ENCODE results near the gene ZSCAN30. TPM values are rescaled to one million over a fixed set of nuclear protein-coding genes. Genes with fewer than 3 reads are reported as not detected.

The ZSCAN30 gene
- total RNA-seq (10 to 100 TPM; 16.0 to 34.0 (median 21.8) TPM), polyA plus RNA-seq (10 to 100 TPM; 16.4 to 30.1 (median 22.2) TPM)
- long read RNA-seq, donor 1, full-length matches to known transcripts: 3 of 3 reads
- long read RNA-seq, donor 1, partial matches to known transcripts: 0 of 3 reads
- long read RNA-seq, donor 1, other reads (novel, unspliced or antisense): 0 of 3 reads
- long read RNA-seq, donor 2, full-length matches to known transcripts: 7 of 12 reads
- long read RNA-seq, donor 2, partial matches to known transcripts: 5 of 12 reads
- long read RNA-seq, donor 2, other reads (novel, unspliced or antisense): 0 of 12 reads
- long read RNA-seq, donor 3, partial matches to known transcripts: 97 of 101 reads
- long read RNA-seq, donor 3, other reads (novel, unspliced or antisense): 0 of 101 reads
- long read RNA-seq, donor 4, partial matches to known transcripts: 1 of 4 reads
- long read RNA-seq, donor 4, other reads (novel, unspliced or antisense): 2 of 4 reads
- long read RNA-seq, donor 5, full-length matches to known transcripts: 4 of 10 reads
- long read RNA-seq, donor 5, partial matches to known transcripts: 0 of 10 reads
- long read RNA-seq, donor 5, other reads (novel, unspliced or antisense): 6 of 10 reads
- long read RNA-seq, donor 6, partial matches to known transcripts: 1 of 4 reads
- long read RNA-seq, donor 6, other reads (novel, unspliced or antisense): 3 of 4 reads
- long read RNA-seq, donor 7, partial matches to known transcripts: 0 of 3 reads
- long read RNA-seq, donor 7, other reads (novel, unspliced or antisense): 0 of 3 reads
- long read RNA-seq, donor 8, partial matches to known transcripts: 0 of 3 reads
- long read RNA-seq, donor 8, other reads (novel, unspliced or antisense): 0 of 3 reads
- long read RNA-seq, donor 9, partial matches to known transcripts: 0 of 5 reads
- long read RNA-seq, donor 9, other reads (novel, unspliced or antisense): 0 of 5 reads
- long read RNA-seq, donor 10, partial matches to known transcripts: 0 of 2 reads
- long read RNA-seq, donor 10, other reads (novel, unspliced or antisense): 0 of 2 reads

DNA sequence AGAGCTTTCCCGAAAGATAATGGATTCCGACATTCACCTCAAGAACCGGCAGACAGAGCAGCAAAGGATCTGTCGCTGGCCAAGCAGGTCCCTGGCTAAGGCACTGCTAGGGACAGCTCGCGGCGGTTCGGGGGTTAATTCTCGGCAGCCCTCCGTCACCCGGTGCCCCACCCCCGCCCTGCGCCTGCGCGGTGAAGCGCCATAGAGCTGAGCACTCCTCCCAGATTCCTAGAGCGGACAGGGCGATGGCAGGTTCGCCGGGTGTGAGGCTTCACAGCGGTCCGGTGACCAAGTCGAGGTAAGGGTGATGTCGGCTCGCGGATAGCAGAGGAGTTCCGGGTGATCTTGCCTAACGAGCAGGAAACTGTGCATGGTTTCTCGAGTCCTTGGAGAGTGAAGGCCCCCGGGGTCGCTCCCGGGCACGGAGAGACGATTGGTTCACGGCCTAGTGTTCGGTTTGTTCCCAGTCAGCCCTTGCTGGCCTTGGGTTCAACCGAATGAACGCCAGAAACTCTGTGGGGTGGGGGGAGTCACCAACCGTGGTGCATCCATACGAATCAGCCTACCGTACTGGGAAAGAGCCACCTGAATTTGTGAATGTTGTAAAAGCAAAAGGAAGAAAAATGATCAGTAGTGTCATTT lies at the start of gene ZSCAN30:
TSS of gene ZSCAN30 (minus strand) at position 136 of the 642 bp plus-strand sequence. CDS start 25,877 bp downstream, outside the sequence.
- peaks cover 18 to 40% of the 10 kb centered on the region in 2 donors for H3K4me1 ChIP-seq (replicated peaks in 1 of 2)
- H3K9me3 ChIP-seq (replicated peaks in 1 of 3): peaks cover 0 to 3% (median 0%) of the 10 kb centered on the region in 3 donors
- no peaks in the 10 kb centered on the region for H3K27me3 ChIP-seq
- peak within 1 kb of the TSS; percentile 56 to 80 (median 71) for H3K4me3 ChIP-seq
- H3K27ac ChIP-seq: peak within 1 kb of the TSS; percentile 23 to 94 (median 86)
- DNase-seq: peak; percentile 95 to 98 (median 96)
- TF ChIP-seq POLR2A (IDR thresholded peaks at IDR 0.05): peak; percentile 43 to 91
- TF ChIP-seq, protein P1, sequence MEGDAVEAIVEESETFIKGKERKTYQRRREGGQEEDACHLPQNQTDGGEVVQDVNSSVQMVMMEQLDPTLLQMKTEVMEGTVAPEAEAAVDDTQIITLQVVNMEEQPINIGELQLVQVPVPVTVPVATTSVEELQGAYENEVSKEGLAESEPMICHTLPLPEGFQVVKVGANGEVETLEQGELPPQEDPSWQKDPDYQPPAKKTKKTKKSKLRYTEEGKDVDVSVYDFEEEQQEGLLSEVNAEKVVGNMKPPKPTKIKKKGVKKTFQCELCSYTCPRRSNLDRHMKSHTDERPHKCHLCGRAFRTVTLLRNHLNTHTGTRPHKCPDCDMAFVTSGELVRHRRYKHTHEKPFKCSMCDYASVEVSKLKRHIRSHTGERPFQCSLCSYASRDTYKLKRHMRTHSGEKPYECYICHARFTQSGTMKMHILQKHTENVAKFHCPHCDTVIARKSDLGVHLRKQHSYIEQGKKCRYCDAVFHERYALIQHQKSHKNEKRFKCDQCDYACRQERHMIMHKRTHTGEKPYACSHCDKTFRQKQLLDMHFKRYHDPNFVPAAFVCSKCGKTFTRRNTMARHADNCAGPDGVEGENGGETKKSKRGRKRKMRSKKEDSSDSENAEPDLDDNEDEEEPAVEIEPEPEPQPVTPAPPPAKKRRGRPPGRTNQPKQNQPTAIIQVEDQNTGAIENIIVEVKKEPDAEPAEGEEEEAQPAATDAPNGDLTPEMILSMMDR (IDR thresholded peaks at IDR 0.05): no peak
- no peaks in the 10 kb centered on the region for H3K36me3 ChIP-seq (replicated peaks in 1 of 2)
- 0% methylated on average over 21 to 41 of the region's 41 CpGs for WGBS, 4 donors
- intact Hi-C loops (cut with DNase I): no loop called here

DNA sequence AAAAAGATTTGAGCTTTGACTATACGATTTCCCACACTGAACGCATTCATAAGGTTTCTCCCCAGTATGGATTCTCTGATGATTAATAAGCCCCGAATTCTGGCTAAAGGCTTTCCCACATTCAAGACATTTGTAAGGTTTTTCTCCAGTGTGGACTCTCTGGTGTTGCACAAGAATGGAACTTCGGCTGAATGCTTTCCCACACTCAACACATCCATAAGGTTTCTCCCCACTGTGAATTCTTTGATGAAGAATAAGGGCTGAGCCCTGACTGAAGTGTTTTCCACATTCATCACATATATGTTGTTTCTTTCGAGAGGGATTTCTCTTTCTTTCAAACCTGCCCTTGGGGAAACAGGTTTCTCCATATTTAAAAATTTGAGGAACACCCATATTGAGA lies 47.3 kb upstream of the ZSCAN30 start:
- no peak for DNase-seq
- Histone ChIP-seq H3K27me3 (no peaks in the 10 kb centered on the region), H3K4me3 (no peak overlapping the region), H3K4me1 (replicated peaks in 1 of 2) (peaks cover 0 to 24% of the 10 kb centered on the region in 2 donors), H3K9me3 (replicated peaks in 1 of 3) (no peaks in the 10 kb centered on the region), H3K36me3 (replicated peaks in 1 of 2) (peaks cover 0 to 79% of the 10 kb centered on the region in 2 donors), H3K27ac (no peak overlapping the region)
- TF ChIP-seq POLR2A (IDR thresholded peaks at IDR 0.05): no peak
- TF ChIP-seq, protein P1 (IDR thresholded peaks at IDR 0.05): no peak
- intact Hi-C loops (cut with DNase I): no loop called here
- 91 to 97% (median 94%) methylated on average over 5 of the region's 5 CpGs for WGBS, 4 donors

DNA sequence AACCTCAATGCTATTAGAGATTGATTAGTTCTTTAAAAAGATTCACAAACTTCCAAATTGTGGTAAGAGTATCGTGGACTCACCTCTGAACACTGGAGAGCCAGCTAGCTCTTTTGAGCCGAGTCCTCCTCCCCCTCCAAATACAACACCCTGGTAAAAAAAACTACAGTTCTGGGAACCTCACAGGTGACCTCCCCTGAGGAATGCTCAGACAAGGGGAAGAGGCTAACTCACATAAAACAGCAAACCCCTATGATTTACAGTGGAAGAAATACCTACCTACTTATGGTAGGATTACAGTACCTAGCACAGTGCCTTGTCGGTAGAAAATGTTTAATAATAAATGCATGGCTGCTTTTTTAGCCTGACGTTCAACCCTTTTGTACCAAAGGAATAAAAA lies 45.8 kb upstream of the ZSCAN30 start:
- no peaks in the 10 kb centered on the region for H3K27me3 ChIP-seq
- intact Hi-C loops (cut with DNase I): no loop called here
- TF ChIP-seq, protein P1 (IDR thresholded peaks at IDR 0.05): no peak
- TF ChIP-seq POLR2A (IDR thresholded peaks at IDR 0.05): no peak
- peaks cover 0 to 11% of the 10 kb centered on the region in 2 donors for H3K4me1 ChIP-seq (replicated peaks in 1 of 2)
- H3K4me3 ChIP-seq: no peak overlapping the region
- peaks cover 0 to 81% of the 10 kb centered on the region in 2 donors for H3K36me3 ChIP-seq (replicated peaks in 1 of 2)
- 85 to 96% (median 91%) methylated on average over 4 of the region's 4 CpGs for WGBS, 4 donors
- no peak for DNase-seq
- no peak overlapping the region for H3K27ac ChIP-seq
- no peaks in the 10 kb centered on the region for H3K9me3 ChIP-seq (replicated peaks in 1 of 3)
